Esophagus muscularis mucosa (tissue), 4 donors: Measurements from ENCODE around the gene C19orf18.

ENCODE experiments used
- CTCF ChIP-seq, 3 experiments: fragments of 200-600 bp in 2 of 3; fragments of 450-650 bp in 1 of 3; sonication (generic) in 2 of 3; IDR thresholded peaks; one replicate each; pipeline ENCODE4 v1.5.1; 2017 to 2019; ENCODE audit warnings: antibody characterized with exemption in 3 of 3, mild to moderate bottlenecking in 2 of 3, moderate library complexity in 1 of 3
- EP300 ChIP-seq: sonication (generic); formaldehyde crosslinking; IDR thresholded peaks from one replicate; pipeline ENCODE4 v1.6.1; 2017; ENCODE audit warnings: antibody characterized with exemption
- POLR2A ChIP-seq: fragments of 450-650 bp; IDR thresholded peaks from one replicate; pipeline ENCODE4 v1.6.1; 2017; ENCODE audit warnings: antibody characterized with exemption, moderate library complexity, mild to moderate bottlenecking, low read depth
- POLR2AphosphoS5 ChIP-seq, 2 donors: sonication (generic); formaldehyde crosslinking; IDR thresholded peaks; one replicate each; pipeline ENCODE4 v1.6.1; 2017; ENCODE audit warnings: antibody characterized with exemption in 2 of 2

- TF ChIP-seq POLR2AphosphoS5 (IDR thresholded peaks at IDR 0.05): no peak
- TF ChIP-seq CTCF (IDR thresholded peaks at IDR 0.05): no peak
- no peak for TF ChIP-seq POLR2A
- no peak for TF ChIP-seq EP300
Observed at GRCh38 chr19:57954996-57955395, 19.3 kb downstream of the C19orf18 start.
